Muscle layer of duodenum (tissue), 2 donors: ENCODE data around the gene ZBED1.

Experiments
- H3K27ac ChIP-seq: one replicate; pipeline ENCODE4 v1.7.0; 2013; ENCODE audit warnings: mild to moderate bottlenecking, low read length
- H3K27me3 ChIP-seq: one replicate; pipeline ENCODE4 v1.7.0; 2013; ENCODE audit warnings: low read depth, mild to moderate bottlenecking, control low read depth, low read length
- H3K36me3 ChIP-seq, 2 donors: one replicate each; pipeline ENCODE4 v1.7.0; 2013; ENCODE audit warnings: low read length in 2 of 2, control low read depth in 1 of 2, mild to moderate bottlenecking in 1 of 2; ENCODE audit not compliant: insufficient read depth in 2 of 2, control insufficient read depth in 1 of 2
- H3K4me1 ChIP-seq, 2 donors: one replicate each; pipeline ENCODE4 v1.7.0; 2013; ENCODE audit warnings: low read length in 2 of 2, mild to moderate bottlenecking in 2 of 2, control low read depth in 1 of 2, moderate library complexity in 1 of 2; ENCODE audit not compliant: insufficient read depth in 2 of 2, control insufficient read depth in 1 of 2
- H3K4me3 ChIP-seq, 2 donors: one replicate each; pipeline ENCODE4 v1.7.0; 2013; ENCODE audit warnings: low read length in 2 of 2, low read depth in 1 of 2, mild to moderate bottlenecking in 1 of 2
- H3K9me3 ChIP-seq, 2 donors: one replicate each; pipeline ENCODE4 v1.7.0; 2013; ENCODE audit warnings: low read length in 2 of 2, control low read depth in 1 of 2, mild to moderate bottlenecking in 1 of 2; ENCODE audit not compliant: control insufficient read depth in 1 of 2
- donor health status: healthy.

The ZBED1 gene

GRCh38 chrX:2500803-2501558 lies at the start of gene ZBED1, which contains the start of gene DHRSX:
ZBED1 (minus strand) TSS chrX:2500976; CDS start chrX:2490719, 10,257 bp downstream.
DHRSX (minus strand) TSS chrX:2500976; CDS start chrX:2500925, 51 bp downstream.
- Histone ChIP-seq H3K4me3 (peak within 1 kb of the TSS; percentile 70 to 95), H3K36me3 (peaks cover under 1 to 4% of the 10 kb centered on the region in 2 donors), H3K9me3 (no peaks in the 10 kb centered on the region), H3K4me1 (peaks cover 11 to 30% of the 10 kb centered on the region in 2 donors), H3K27ac (peak within 1 kb of the TSS; percentile 78), H3K27me3 (no peaks in the 10 kb centered on the region)

GRCh38 chrX:2549876-2550275 lies 49.1 kb upstream of the ZBED1 start:
- Histone ChIP-seq H3K4me3 (no peak overlapping the region), H3K9me3 (peaks cover 0 to 6% of the 10 kb centered on the region in 2 donors), H3K27me3 (no peaks in the 10 kb centered on the region)

DNA sequence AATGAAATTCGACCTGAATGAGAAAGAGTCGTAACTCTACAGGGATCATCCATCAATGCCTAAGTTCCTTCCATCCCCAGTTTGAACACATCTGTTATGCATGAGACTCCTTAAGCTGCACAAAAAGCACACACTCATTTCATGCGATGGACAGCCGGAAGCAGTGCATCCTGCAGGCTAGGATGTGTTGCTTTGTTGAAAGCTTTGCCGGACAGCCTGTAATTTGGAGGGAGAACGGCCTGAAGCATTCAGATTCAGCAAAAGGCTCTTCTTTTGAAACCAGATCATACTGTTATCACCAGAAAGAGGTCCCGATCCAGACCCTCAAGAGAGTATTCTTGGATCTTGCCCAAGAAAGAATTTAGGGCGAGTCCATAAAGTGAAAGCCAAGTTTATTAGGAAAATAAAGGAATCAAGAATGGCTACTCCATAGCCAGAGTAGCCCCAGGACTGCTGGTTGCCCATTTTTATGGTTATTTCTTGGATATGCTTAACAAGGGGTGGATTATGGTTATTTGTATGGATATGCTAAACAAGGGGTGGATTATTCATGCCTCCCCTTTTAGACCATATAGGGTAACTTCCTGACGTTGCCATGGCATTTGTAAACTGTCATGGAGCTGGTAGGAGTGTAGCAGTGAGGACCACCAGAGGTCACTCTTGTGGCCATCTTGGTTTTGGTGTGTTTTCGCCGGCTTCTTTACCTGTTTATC lies 48.1 kb upstream of the ZBED1 start:
- H3K4me3 ChIP-seq: no peak overlapping the region
- no peaks in the 10 kb centered on the region for H3K4me1 ChIP-seq
- H3K27ac ChIP-seq: no peak overlapping the region
- no peaks in the 10 kb centered on the region for H3K36me3 ChIP-seq
- H3K9me3 ChIP-seq: peaks cover 0 to 6% of the 10 kb centered on the region in 2 donors
- H3K27me3 ChIP-seq: no peaks in the 10 kb centered on the region

More at GRCh38 chrX:2549876-2550275, 49.1 kb upstream of the ZBED1 start:
- H3K4me1 ChIP-seq: no peaks in the 10 kb centered on the region
- H3K36me3 ChIP-seq: no peaks in the 10 kb centered on the region
- no peak overlapping the region for H3K27ac ChIP-seq

GRCh38 chrX:2547736-2548135 lies 47.0 kb upstream of the ZBED1 start:
- no peaks in the 10 kb centered on the region for H3K36me3 ChIP-seq

GRCh38 chrX:2546496-2546895 lies 45.7 kb upstream of the ZBED1 start:
- Histone ChIP-seq H3K27me3 (no peaks in the 10 kb centered on the region), H3K4me1 (no peaks in the 10 kb centered on the region), H3K27ac (no peak overlapping the region), H3K9me3 (peaks cover 0 to 6% of the 10 kb centered on the region in 2 donors), H3K36me3 (no peaks in the 10 kb centered on the region), H3K4me3 (no peak overlapping the region)

More at GRCh38 chrX:2547736-2548135, 47.0 kb upstream of the ZBED1 start:
- no peaks in the 10 kb centered on the region for H3K27me3 ChIP-seq
- H3K4me3 ChIP-seq: no peak overlapping the region
- H3K27ac ChIP-seq: no peak overlapping the region
- H3K4me1 ChIP-seq: no peaks in the 10 kb centered on the region
- H3K9me3 ChIP-seq: peaks cover 0 to 6% of the 10 kb centered on the region in 2 donors

DNA sequence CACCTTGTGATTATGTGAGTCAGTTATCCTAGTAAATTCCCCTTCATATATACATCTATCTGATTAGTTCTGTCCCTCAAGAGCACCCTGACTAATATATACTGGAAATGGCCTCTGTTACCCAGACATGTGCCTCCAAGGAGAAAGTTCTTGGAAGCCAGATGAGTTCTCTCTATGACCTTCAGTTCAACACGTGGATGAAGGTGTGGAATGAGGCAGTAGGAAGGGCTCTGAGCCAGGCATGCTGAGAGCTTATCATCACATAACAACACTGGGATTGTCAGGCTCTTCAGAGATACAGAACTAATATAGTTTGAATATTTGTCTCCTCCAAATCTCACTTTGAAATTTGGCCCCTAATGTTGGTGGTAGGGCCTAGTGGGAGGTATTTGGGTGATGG lies 44.4 kb upstream of the ZBED1 start:
- no peaks in the 10 kb centered on the region for H3K36me3 ChIP-seq
- no peaks in the 10 kb centered on the region for H3K27me3 ChIP-seq
- H3K27ac ChIP-seq: no peak overlapping the region
- no peaks in the 10 kb centered on the region for H3K4me1 ChIP-seq
- H3K9me3 ChIP-seq: peaks cover 0 to 6% of the 10 kb centered on the region in 2 donors
- no peak overlapping the region for H3K4me3 ChIP-seq

GRCh38 chrX:2542826-2543521 lies 42.2 kb upstream of the ZBED1 start:
- H3K9me3 ChIP-seq: peaks cover 0 to 6% of the 10 kb centered on the region in 2 donors
- no peaks in the 10 kb centered on the region for H3K4me1 ChIP-seq

GRCh38 chrX:2541603-2542002 lies 40.8 kb upstream of the ZBED1 start:
- no peaks in the 10 kb centered on the region for H3K36me3 ChIP-seq
- H3K4me1 ChIP-seq: no peaks in the 10 kb centered on the region
- H3K9me3 ChIP-seq: peaks cover 0 to 2% of the 10 kb centered on the region in 2 donors
- H3K27ac ChIP-seq: no peak overlapping the region
- no peaks in the 10 kb centered on the region for H3K27me3 ChIP-seq
- no peak overlapping the region for H3K4me3 ChIP-seq

More at GRCh38 chrX:2542826-2543521, 42.2 kb upstream of the ZBED1 start:
- H3K27me3 ChIP-seq: no peaks in the 10 kb centered on the region
- H3K27ac ChIP-seq: no peak overlapping the region
- no peaks in the 10 kb centered on the region for H3K36me3 ChIP-seq
- H3K4me3 ChIP-seq: no peak overlapping the region

GRCh38 chrX:2540426-2540947 lies 39.7 kb upstream of the ZBED1 start:
- no peaks in the 10 kb centered on the region for H3K36me3 ChIP-seq
- H3K9me3 ChIP-seq: no peaks in the 10 kb centered on the region
- no peaks in the 10 kb centered on the region for H3K27me3 ChIP-seq

DNA sequence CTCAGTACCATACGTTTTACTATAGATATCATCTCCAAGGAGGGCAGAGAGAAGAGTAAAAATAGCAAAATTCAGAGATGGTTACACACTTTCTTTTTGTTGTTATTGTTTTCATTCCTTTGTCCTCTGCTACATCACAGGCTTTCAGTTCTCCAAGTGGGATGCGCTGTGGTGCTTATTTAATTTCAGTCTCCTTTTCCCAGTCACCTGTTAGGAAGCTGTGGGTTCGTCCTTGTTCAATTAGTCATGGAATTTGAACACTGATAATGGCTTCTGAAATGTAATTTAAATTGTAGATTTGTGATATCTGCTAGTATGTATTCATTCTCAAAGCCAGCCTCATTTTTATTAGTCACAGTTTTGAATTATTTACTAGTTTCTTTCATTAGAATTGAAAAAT lies 38.8 kb upstream of the ZBED1 start:
- Histone ChIP-seq H3K27me3 (no peaks in the 10 kb centered on the region), H3K9me3 (no peaks in the 10 kb centered on the region), H3K27ac (no peak overlapping the region), H3K36me3 (no peaks in the 10 kb centered on the region), H3K4me1 (no peaks in the 10 kb centered on the region), H3K4me3 (no peak overlapping the region)

More at GRCh38 chrX:2540426-2540947, 39.7 kb upstream of the ZBED1 start:
- Histone ChIP-seq H3K4me1 (no peaks in the 10 kb centered on the region), H3K4me3 (no peak overlapping the region), H3K27ac (no peak overlapping the region)
